Hematopoietic multipotent progenitor cell (in vitro differentiated cells): Measurements from ENCODE around the gene TRMT44. TPM values are rescaled to one million over a fixed set of nuclear protein-coding genes. Genes with fewer than 3 reads are reported as not detected.

ENCODE experiments used
- DNase-seq, 3 donors: peaks; one replicate each; pipeline ENCODE4 v3.0.0-alpha.2; 2011 to 2015; ENCODE audit warnings: low read depth in 2 of 3, low spot score in 2 of 3
- total RNA-seq: library from RNA; depleted of rRNA; stranded (reverse); fragments of >200 nt; gene quantifications from one replicate; pipeline ENCODE4 v1.2.3, GENCODE V29; 2012

The TRMT44 gene, protein sequence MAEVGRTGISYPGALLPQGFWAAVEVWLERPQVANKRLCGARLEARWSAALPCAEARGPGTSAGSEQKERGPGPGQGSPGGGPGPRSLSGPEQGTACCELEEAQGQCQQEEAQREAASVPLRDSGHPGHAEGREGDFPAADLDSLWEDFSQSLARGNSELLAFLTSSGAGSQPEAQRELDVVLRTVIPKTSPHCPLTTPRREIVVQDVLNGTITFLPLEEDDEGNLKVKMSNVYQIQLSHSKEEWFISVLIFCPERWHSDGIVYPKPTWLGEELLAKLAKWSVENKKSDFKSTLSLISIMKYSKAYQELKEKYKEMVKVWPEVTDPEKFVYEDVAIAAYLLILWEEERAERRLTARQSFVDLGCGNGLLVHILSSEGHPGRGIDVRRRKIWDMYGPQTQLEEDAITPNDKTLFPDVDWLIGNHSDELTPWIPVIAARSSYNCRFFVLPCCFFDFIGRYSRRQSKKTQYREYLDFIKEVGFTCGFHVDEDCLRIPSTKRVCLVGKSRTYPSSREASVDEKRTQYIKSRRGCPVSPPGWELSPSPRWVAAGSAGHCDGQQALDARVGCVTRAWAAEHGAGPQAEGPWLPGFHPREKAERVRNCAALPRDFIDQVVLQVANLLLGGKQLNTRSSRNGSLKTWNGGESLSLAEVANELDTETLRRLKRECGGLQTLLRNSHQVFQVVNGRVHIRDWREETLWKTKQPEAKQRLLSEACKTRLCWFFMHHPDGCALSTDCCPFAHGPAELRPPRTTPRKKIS
- 28.0 TPM for total RNA-seq

DNA sequence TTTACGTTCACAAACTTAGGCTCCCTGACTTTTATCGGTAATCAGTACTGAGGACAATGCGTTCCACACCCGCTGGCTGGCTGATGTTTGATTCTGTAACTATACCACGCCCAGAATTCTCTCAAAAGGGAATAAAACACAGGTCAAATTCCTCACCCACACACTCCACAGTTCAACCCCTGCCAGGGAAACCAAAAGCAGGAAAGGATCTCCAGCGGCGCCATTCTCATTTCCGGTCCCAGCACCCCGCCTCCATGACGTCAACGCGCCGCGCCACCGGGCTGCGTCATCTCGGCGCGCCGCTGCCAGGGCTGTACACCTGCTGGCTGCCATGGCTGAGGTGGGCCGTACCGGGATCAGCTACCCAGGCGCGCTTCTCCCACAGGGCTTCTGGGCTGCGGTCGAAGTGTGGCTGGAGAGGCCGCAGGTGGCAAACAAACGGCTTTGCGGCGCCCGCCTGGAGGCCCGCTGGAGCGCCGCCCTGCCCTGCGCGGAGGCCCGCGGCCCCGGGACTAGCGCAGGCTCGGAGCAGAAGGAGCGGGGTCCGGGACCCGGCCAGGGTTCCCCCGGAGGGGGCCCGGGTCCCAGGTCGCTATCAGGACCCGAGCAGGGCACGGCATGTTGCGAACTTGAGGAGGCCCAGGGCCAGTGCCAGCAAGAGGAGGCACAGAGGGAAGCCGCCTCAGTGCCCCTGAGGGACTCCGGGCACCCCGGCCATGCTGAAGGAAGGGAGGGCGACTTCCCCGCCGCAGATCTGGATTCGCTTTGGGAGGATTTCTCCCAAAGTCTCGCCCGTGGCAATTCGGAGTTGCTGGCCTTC is at the start of gene TRMT44, which contains the start of gene ACOX3:
Gene TRMT44, plus strand, starts transcription at position 286 of the 820 bp plus-strand sequence. Its CDS starts 46 bp downstream, at position 332.
Gene ACOX3, minus strand, starts transcription at position 232 of the 820 bp plus-strand sequence. CDS start 24,202 bp downstream, outside the sequence.
- DNase-seq, result peak; percentile 88 to 99 (median 92)

DNA sequence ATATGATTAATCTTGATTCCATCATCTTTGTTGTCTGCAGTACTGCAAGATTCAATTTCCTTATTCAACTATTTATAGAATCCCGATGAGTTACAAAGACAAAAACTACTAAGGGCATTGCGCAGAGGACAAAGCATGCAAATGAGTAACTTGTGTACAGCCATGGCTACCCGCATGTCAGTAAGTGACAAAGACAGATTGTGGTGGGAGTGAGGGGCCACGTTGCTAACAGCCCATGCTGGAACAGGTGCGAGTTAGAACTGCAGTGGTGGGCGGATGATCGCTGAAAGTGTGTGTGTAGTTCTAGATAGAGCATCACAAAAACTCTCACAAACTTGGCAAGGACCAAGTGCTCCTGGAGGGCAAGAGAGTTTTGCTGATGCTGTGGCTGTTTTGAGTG is 49.5 kb upstream of the TRMT44 start:
- no peak for DNase-seq

DNA sequence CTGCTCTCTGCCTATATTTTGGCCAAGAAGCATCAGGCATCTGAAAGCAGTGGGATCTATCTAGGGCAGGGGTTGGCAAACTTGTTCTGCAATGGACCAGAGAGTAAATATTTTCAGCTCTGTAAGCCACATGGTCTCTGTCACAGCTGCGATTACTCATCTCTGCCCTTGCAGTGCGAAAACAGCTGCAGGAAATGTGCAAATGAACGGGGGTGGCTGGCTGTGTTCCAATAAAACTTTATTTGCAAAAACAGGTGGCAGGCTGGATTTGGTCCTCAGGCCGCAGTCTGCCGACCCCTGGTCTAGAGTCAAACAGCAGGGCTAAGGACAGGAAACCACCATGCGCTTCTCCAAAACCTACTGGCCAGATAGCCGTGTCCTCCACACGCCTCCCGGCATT is 48.6 kb upstream of the TRMT44 start:
- no peak for DNase-seq

DNA sequence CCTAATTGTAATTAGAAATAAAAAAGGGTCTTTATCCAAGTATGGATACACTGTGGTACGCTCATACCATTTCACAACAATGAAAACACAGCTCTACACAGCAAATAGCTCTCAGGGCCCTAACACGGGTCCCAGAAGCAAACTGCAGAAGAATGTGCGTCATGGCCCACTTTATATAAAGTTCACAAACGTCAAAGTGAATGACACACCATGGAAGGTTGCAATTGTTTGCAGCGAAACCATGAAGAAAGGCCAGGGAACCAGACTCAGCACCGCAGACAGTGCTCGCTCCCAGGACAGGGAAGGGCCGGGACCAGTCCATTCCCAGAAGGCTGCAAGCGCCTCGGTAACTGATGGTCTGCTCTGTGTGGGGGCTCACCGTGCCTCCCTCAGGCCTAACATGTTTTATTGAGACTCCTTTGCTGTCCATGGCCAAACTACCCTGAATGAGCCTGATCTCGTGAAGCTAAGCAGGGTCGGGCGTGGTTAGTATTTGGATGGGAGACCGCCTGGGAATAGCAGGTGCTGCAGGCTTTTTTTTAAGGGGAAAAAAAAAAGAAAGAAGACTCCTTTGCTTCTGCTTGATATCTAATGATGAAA is 47.9 kb upstream of the TRMT44 start:
- no peak for DNase-seq

DNA sequence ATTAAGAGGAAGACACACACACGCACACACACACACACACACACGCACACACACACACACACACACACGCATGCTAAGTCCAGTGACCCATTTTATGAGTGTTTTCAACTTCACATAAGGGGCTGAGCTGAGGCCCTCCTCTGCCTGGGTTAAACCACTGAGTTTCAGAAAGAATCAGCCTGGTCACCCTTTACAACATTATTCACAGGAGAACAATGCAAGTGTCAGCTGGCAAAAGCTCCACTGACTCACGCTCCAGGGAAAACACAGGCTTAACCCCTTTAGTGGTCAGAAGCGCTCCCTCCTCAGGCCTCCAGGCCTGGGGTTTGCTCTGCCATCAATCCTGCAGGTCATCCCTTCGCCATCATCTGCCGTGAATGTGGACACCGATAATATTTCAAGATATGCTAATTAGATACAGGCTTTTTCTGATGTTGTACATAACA is 47.0 kb upstream of the TRMT44 start:
- no peak for DNase-seq

DNA sequence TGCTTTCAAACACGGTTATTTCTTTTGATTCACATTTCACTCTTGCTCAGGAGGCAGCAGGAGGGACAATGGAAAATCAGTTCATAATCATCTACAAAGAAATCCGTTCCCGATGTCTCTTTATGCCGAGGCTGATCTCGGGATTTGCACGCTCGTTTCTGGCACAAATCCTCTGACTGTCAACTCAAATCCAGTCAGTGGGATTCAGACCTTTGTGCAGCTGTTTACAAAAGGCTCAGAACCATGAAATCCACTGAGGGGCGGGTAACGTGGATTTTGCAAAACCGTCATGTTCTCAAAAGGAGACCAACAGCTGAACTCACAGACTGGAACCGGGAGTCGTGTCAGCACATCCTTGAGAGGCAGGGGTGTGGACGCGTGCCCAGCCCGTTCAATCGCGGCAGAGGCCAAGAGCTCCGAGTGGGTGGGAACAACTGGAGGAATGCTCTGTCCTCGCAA is 46.5 kb upstream of the TRMT44 start:
- DNase-seq, result no peak

DNA sequence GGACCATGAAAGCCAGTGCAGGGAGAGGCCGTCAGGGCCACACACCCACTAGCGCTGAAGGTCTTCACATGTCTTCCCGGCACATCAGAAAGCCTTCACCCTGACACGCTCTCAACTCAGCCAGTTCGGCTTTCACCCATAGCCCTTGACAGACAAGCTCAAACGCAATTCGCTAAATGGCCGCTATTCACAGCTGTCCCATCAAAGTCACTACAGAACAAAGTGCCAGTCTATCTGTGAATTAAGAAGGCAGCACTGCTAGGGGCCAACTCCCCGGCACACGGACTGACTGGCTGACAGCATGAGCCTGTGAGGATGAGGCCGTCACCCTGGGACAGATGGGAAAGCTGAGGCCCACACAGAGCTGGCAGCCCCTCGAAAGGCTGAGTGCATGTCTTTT is 45.8 kb upstream of the TRMT44 start:
- no peak for DNase-seq

DNA sequence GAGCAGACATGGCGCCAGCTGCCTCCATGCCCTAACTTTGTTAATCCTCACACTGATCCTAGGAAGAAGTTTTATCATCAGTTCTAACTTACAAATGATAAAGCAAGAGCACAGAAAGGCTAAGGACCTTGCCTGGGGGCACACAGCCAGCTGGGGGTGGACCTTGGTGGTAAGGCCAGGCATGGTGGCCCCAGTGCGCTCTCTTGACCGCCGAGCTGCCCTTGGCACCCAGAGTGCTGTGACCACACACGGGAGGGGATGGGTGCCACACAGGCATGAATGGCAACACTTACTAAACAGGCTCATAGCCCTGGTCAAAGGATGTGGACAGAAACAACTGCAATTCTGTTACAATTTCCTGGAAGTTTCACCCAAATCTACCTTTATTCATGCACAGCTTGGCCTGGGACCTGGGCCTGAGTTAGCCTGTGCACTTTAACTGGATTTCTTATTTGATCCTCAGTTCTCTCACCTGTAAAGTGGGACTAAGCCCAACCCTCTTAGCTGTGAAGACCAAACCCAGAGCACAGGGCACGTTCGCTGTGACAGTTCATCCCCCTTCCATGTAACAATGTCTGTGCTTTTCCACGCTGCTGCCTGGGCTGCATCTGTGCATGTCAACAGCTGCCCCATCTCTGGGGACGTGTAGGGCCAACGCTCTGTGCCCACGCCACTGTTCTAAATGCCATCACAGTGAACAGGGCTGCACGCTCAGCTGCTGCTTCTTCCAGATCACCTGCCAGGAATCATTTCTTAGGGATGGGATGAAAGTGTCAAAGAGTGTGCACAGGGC is 44.9 kb upstream of the TRMT44 start:
- no peak for DNase-seq

DNA sequence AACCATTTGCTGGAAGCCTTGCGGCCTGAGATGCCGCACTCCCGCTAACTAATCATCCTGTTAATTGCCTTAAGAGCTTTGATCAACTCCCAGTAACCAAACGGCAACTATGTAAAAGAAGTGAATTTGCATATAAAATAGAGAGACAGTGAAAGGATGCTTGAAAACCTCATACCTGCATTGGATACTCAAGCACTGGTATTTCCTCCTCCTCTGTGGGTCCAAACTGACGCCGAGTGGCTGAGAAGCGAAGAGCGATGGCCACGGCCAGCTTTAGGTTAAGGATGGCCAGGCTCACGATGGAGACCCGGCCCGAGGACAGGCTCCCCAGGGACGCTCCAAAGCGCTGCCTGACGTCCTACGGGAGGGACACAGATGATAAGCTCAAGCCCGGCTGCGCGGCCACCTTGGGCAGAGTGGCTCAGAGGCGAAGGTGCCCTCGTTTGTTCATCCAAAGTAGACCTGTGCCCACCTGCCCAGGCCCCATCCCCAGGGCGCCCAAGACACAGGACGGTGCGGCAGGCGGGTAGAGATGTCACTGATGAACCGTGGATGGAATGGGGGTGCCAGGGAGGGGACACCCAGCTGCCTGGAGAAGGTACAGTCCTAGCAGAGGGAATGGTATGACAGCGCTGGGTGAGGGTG is 43.7 kb upstream of the TRMT44 start:
- no peak for DNase-seq

DNA sequence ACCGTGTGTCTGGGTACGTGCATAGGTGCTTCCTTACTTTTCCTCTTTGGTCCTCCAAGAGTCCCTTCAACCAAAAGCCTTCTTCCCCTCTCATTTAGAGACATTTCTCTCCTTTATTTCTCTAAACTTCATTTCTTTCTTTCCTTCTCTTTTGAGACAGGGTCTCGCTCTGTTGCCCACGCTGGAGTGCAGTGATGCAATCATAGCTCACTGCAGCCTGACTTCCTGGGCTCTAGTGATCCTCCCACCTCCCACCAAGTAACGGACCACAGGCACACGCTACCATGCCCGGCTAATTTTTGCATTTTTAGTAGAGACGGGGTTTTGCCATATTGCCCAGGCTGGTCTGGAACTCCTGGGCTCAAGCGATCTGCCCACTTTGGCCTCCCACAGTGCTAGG is 42.2 kb upstream of the TRMT44 start:
- no peak for DNase-seq

DNA sequence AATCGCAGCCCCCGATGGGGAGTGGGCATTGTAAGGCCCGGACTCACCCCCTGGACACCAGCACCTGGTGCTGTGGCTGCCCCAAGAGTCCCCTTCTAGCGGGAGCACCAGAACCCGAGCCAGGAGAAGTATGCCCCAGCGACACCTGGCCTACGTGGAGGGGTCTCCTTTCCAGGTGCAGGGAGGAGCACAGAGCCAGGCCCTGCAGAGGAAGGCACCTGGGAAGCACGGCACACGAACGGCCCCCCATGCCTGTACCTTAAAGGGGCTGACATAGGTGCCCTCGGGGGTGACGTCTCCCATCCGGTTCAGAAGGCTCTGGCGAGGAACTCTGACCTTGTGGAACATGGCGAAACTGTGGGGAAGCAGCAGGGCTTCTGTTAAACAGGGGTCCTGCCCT is 41.3 kb upstream of the TRMT44 start:
- no peak for DNase-seq

DNA sequence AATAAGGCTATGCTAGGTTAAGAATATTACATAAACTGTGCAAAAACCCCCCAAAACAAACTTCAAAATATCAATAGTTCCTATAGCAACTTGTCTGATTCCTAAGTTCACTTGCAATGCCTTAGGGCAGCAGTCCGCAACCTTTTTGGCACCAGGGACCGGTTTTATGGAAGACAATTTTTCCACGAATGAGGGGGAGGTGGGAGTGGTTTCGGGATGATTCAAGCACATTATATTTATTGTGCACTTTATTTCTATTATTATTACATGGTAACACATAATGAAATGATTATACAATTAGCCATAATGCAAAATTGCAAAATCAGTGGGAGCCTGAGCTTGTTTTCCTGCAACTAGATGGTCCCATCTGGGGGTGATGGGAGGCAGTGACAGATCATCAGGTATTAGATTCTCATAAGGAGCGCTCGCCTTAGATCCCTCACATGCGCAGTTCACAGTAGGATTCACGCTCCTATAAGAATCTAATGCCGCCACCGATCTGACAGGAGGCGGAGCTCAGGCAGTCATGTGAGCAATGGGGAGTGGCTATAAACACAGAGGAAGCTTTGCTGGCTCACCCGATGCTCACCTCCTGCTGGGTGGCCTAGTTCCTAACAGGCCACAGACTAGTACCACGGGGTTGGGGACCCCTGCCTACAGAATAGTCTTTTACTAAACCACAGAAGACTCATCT is 39.8 kb upstream of the TRMT44 start:
- DNase-seq, result peak in 1 of 3 donors; percentile 16

DNA sequence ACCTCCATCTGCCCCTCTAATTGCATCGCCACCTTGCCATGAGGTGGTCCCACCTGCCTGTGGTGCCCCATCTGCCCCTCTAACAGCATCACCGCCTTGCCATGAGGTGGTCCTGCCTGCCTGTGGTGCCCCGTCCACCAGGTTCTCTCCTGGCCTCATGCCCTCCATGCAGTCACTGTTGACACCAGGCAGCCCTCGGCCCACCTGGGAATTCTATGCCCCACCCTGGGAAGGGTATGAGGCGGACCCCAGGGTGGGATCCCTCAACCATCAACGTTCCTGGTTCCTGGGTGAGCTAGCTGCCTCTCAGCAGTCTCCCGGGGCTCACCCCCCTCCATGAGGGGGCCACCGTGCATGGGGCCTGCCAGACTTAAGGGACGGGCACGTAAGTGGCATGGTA is 38.9 kb upstream of the TRMT44 start:
- DNase-seq, result no peak

DNA sequence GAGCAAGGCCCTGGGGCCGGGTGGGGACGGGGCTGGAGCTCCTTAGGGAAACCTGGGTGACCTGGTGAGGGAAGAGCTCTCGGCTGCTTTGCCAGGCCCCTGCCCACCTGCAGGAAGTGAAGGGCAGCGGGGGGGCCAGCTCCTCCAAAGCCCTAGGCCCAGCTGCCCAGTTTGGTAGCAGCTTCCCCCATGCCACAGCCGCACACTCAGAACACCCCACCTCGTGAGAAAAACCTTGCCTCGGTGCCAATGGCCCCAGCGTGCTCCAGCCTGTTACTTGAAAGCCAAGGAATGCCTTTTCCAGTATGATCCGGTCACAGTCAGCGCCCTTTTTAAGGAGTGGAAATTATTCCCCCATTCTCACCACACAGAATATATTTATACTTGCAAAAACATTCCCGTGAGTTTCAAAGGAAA is 38.4 kb upstream of the TRMT44 start:
- no peak for DNase-seq

DNA sequence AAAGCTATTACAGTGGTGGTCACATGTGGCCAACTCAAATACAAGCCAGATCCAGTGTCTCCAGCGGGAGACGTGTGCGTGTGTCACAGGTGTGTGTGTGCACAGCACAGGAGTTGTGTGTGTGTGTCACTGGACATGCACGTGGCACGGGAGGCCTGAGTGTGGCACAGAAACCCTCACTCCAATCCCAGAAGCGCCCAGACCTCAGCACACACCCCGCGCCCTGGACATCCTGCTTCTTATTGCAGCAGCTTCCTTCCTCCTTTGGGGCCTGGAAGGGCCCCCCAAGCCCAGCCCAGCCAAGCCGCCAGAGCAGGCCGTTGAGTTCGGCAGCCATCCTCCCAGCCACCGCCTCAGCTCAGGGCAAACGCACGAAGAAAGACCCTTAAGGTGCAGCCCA is 37.9 kb upstream of the TRMT44 start:
- peak in 1 of 3 donors; percentile 50 for DNase-seq

DNA sequence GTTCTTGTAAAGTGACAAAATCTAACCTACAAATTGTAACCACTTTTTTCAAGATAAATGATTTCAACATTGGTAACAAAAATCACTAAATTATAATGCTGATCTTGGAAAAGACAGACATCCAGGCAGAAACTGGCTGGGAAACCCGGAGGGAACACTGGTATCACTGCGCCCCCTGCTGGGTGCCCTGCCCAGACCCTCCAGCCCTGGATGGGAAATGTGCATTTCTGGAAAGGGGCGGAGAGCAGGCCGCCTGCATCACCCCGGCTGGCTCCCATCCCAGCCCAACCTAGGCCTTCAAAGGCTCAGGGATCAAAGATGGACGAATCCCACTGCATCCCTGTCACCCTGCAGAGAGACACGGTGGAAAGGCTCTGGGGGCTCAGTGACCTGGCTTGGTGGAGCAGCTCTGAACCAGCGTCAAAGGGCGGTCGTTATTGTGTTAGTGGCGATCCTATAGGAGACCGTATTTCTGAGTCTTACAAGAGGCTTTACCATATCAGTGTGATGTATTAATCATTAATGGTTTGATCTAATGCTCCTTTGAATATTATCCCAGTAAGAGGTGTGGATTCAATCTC is 37.3 kb upstream of the TRMT44 start:
- peak; percentile 21 to 67 (median 52) for DNase-seq

DNA sequence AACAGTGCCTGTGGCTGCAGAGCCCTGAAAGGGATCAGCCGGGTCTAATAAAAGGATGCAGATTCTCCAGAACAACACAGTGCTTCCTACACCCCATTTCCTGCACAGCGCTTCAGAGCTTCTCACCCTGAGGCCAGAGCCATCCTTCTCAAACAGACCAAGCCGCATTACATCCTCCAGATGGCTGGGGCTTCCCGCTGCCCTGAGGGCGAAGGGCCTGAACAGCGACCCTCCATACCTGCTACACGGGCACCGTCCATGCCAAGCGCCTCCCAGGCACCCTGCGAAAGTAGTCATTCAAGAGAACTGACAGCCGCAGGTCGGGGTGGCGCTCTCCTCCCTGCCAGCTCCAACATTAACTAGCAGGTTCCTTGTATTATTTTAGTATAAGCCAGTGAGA is 36.6 kb upstream of the TRMT44 start:
- peak in 2 of 3 donors; percentile 44 to 64 for DNase-seq
